NCI-H774 (cell line): ENCODE results near the gene MSANTD2.
"Not testable (repeated sequence)": the region's sequence is repeated elsewhere in the genome, so short reads cannot be mapped to it uniquely, and the experiment has no call there.

ENCODE experiments used
- DNase-seq: peaks from one replicate; lab custom pipeline; 2025; lab: John Stamatoyannopoulos, UW

The MSANTD2 gene

GRCh38 chr11:124770959-124771358 is 29.2 kb downstream of the MSANTD2 start:
- DNase-seq = not testable (repeated sequence)

- DNase-seq = no peak
Measured at GRCh38 chr11:124769806-124770774, 30.1 kb downstream of the MSANTD2 start.

DNA sequence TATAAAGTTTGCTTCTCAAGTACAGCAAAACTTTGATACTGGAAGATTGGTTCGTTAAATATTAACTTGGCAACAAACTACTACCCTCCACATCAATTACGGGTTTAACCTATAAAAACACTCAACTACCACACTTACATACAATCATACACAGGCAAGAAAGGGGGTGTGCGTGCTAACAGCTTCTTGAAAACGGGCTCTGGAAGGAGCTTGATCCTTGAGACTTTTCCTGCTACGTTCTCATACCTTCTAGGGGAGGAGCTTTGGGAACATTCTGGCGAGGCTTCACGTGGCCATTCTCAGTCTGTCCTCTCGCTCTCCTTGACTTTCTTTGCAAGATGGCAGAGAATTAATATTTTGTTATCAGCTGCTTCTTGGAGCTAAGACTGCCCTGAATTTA is 31.3 kb downstream of the MSANTD2 start:
- no peak for DNase-seq

- no peak for DNase-seq
Measured at GRCh38 chr11:124766156-124766555, 34.0 kb downstream of the MSANTD2 start.

DNA sequence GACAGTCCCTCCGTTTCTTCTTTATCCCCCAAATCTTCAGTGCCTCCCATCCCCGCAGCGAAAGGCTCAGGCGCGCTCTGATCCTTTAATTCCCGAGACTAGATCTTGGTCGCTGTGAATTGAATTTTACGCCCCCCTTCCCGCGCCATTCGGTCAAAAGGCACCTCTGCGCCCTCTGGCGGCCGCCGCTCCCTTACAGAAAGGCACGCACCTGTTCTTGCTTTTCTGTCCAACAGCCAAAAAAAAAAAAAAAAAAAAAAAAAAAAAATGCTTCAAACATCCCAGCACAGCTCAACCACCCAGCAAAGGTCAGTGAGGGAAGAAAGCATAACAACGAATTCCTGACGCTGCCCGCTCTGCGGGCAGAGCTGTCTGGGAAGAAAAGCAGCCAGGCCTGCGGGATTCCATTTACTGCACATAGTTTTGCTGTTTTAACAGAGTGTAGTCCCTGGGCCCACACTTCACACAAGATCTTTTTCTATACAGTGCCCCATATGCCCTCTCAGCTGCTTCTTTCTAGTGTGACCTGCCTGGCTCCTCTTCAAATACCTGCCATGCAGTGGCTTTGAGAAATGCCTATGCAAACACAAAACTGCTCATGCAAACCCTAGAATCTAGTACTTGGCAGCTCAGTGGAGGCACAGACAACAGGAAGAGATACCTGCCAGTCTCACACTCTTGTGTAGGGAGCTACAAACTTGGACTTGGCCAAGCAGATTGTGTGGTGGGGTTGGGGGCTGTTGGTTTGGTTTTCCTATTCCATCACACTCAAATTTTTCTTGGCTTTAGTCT is 36.9 kb downstream of the MSANTD2 start:
- DNase-seq = peak; percentile 69

DNA sequence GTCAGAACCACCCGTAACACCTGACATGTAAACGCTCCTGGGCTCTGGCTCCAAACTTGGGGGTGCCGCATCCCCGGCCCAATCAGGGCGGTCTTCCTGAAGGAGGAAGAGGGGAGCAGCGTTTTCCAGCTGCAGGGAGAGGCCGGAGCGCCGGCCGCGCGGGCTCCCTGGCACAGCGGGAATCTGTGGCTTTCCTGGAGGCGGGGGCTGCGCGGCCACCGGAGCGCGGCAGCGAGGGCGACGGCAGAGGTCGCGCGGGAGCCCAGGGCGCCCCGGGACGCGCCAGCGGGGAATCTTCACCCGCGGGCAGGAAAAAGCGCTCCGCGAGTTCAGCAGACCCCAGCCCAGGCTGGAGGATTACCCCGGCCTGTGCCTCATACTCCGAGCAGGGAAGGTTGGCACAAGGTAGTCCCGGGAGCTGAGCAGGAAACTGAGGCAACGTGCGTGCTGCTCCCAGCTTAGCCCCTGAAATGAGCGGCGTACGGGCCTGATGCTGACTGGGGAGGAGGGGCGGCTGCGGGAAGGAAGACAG is 37.5 kb downstream of the MSANTD2 start:
- peak; percentile 32 for DNase-seq

DNA sequence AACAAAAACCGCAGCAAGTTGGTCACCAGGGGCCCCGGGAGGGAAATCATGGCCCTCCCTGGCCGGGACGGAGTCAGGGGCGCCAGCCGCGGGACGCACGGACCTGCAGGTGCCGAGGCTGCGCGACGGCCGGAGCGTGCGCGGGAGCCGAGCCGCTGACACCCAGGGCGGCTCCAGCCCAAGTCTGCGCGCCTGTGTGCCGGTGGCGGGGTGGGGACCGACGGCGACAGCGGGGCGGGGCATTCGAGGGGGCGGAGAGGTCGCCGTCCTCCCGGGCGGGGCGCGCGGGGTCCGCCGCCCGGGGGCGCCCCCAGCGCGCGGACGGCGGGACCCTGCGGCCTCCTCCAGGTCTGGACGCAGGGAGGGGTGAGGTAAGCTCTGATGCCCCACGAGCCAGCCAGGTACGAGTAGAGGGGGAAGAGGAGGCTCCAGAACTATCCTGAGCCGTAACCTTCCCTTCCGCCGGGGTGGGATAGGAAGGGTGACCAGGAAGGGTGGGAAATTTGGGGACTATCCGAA is 38.0 kb downstream of the MSANTD2 start, which contains the start of gene ESAM:
Gene ESAM (minus strand): TSS at position 186 of the 519 bp plus-strand sequence. CDS start 136 bp downstream, at position 50.
- peak; percentile 50 for DNase-seq

- DNase-seq = no peak
Measured at GRCh38 chr11:124761301-124762104, 38.7 kb downstream of the MSANTD2 start.

DNA sequence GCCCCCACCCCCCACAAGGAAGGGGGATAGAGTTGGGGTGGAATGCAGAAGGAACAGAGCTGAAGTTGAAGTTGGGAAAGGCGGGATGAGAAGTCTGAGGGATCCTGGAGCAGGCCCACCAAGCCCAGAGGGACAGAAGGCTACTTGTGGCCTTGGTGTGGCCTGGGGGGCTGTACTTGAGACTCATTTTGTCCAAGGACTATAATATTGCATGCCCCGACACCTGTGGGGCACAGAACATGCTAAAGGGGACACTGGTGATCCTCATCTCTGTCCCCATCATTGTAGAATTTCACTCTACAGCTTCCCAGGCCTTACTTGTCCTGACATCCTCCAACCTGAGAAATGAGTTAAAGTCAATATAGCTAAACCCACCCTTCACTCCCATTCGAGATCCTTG is 39.4 kb downstream of the MSANTD2 start:
- DNase-seq = no peak

- no peak for DNase-seq
Measured at GRCh38 chr11:124760205-124760652, 40.0 kb downstream of the MSANTD2 start.

GRCh38 chr11:124759266-124760204 is 40.7 kb downstream of the MSANTD2 start:
- DNase-seq = no peak

DNA sequence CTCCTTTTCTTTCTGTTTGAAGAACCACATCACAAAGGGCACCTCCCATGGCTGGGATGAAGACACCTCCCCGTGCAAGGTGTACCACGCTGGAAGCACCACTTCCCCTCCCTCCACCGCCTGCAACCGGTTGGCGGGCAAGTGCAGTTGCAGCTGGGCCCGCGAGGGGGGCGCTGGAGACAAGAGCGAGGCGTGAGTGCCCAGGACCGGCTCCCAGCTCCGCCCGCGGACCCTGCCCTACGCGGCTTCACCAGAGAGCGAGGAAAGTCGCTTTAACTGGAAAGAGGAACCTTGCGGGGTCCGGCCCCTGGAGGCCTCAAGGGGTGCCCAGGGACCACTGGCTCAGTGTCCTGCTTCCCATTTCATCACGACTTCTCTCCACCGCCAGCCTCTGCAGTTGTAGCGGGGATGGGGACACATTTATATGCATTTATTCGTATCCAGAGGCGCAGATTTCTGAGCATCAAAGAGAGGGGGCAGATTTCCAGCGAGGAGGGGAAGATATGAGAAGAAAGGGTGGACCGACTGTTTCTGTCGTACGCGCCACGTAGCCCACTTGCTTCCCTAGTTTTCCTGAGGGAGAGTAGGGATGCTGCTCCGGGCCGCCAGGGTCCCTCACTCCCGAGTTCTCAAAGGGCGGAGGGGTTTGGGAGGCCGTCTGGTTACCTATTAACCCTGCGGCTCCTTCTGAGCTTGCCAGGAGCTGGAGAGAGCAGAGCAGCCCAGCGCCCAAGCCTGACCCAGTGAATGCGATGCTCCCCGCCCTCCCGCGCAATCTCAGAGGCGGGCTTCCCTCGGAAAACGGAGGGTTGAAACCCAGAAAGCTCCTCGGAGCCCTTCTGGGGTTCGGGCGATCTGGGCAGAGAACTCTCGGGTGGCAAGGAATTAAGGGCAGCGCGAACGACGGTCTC is 41.6 kb downstream of the MSANTD2 start:
- peak; percentile 72 for DNase-seq

DNA sequence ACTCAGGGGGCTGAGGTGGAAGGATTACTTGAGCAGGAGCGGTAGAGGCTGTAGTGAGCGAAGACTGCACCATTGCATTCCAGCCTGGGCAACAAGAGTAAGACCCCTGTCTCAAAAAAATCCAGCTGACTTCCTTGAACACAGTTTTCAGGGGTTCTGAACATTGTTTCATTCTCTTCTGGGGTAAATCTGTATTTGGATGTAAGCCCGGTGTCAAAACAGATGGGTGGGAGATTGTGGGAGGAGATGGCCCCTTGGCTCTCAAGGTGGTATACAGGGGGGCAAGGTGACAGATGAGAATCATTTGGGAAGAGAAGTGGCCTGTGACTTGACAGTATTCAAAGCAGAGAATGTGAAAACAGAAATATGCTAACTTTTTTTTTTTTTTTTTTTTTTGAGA is 42.9 kb downstream of the MSANTD2 start:
- no peak for DNase-seq

GRCh38 chr11:124756753-124757227 is 43.4 kb downstream of the MSANTD2 start:
- DNase-seq = no peak

GRCh38 chr11:124756033-124756752 is 44.0 kb downstream of the MSANTD2 start:
- DNase-seq = no peak

DNA sequence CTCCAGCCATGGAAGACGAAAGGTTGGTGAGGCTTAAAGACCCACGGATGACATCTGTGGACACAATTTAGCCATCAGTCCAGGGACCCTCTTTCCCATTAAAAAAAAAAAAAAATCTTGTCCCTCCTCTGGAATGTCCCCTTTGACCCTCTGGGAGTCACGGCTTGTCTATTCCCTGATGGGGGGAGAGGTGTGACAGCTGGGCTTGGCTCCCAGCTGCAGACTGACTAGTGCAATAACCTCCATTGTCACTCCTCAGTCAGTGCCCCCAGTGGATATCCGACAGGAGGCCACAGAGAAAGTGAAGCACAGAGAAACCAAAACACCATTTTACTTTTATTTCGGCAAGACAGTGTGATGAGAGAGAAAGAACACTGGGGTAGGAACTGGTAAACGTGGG is 45.5 kb downstream of the MSANTD2 start:
- DNase-seq = no peak

- no peak for DNase-seq
Measured at GRCh38 chr11:124754309-124754708, 45.9 kb downstream of the MSANTD2 start.

DNA sequence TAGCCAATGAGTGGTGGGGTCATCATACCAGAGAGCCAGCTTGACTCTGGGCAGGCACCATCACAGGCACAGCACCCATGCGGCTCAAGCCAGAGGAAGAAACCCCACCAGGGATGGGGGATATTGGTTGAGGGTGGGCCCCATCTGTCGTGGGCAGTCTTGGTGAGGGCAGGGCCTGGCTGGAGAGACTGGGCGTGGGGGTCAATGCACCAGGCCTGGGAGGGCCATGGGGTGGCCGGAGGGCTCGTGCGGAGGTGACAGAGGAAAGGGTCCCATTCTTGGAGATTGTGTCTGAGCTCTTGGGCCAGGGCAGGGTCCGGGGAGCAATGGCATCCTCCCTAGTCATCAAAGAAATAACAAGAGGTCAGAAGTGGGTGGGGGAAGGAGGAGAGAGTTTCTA is 46.6 kb downstream of the MSANTD2 start:
- DNase-seq = no peak
